Stimulated activated memory B cell treated with anti-CD40 and anti-IgM and Interleukin-4, amounts not matched to agents 10 μg/mL and 1 μg/mL and 100 μg/mL, for 72 hours (primary cell): ENCODE results near the gene TOR4A.

Source experiments
- ATAC-seq: fragments of 150-1000 bp; cut with Tn5 transposase; 2 replicates; pipeline ENCODE4 v1.10.0; 2021
- H3K27ac Mint-ChIP-seq: one replicate; pipeline ENCODE4 v1.8.0; 2022; ENCODE audit warnings: mild to moderate bottlenecking, mixed read lengths
- H3K27me3 Mint-ChIP-seq: one replicate; pipeline ENCODE4 v1.8.0; 2022; ENCODE audit warnings: mixed read lengths
- H3K36me3 Mint-ChIP-seq: one replicate; pipeline ENCODE4 v1.8.0; 2022; ENCODE audit warnings: mixed read lengths
- H3K4me1 Mint-ChIP-seq: one replicate; pipeline ENCODE4 v1.8.0; 2022; ENCODE audit warnings: mixed read lengths
- H3K4me3 Mint-ChIP-seq: one replicate; pipeline ENCODE4 v1.8.0; 2022; ENCODE audit warnings: mild to moderate bottlenecking, moderate library complexity, mixed read lengths
- H3K9me3 Mint-ChIP-seq: one replicate; pipeline ENCODE4 v1.8.0; 2022; ENCODE audit warnings: mixed read lengths

The TOR4A gene

GRCh38 chr9:137286975-137287383 is 9.5 kb downstream of the TOR4A start:
- peak overlapping the region; percentile 15 for H3K4me3 Mint-ChIP-seq
- peaks cover 3% of the 10 kb centered on the region for H3K9me3 Mint-ChIP-seq
- no peaks in the 10 kb centered on the region for H3K27me3 Mint-ChIP-seq
- ATAC-seq = peak; percentile 42
- H3K4me1 Mint-ChIP-seq = peaks cover 26% of the 10 kb centered on the region
- H3K27ac Mint-ChIP-seq = peak overlapping the region; percentile 89
- no peaks in the 10 kb centered on the region for H3K36me3 Mint-ChIP-seq

GRCh38 chr9:137293094-137293481 is 15.6 kb downstream of the TOR4A start:
- Mint-ChIP-seq H3K27ac (no peak overlapping the region), H3K4me1 (peaks cover 12% of the 10 kb centered on the region), H3K4me3 (no peak overlapping the region), H3K36me3 (no peaks in the 10 kb centered on the region), H3K9me3 (no peaks in the 10 kb centered on the region), H3K27me3 (peaks cover 43% of the 10 kb centered on the region)
- no peak for ATAC-seq

- Mint-ChIP-seq H3K36me3 (no peaks in the 10 kb centered on the region), H3K27me3 (peaks cover 48% of the 10 kb centered on the region), H3K4me3 (no peak overlapping the region), H3K4me1 (peaks cover 12% of the 10 kb centered on the region), H3K9me3 (no peaks in the 10 kb centered on the region), H3K27ac (no peak overlapping the region)
- no peak for ATAC-seq
These were observed 16.1 kb downstream of the TOR4A start for GRCh38 chr9:137293482-137294090.

GRCh38 chr9:137294091-137294680 is 16.7 kb downstream of the TOR4A start:
- peak; percentile 64 for ATAC-seq
- Mint-ChIP-seq H3K4me3 (peak overlapping the region; percentile 46), H3K9me3 (no peaks in the 10 kb centered on the region), H3K27ac (no peak overlapping the region), H3K4me1 (peaks cover 12% of the 10 kb centered on the region), H3K36me3 (no peaks in the 10 kb centered on the region), H3K27me3 (peaks cover 54% of the 10 kb centered on the region)

GRCh38 chr9:137294681-137295237 is 17.2 kb downstream of the TOR4A start:
- Mint-ChIP-seq H3K4me3 (peak overlapping the region; percentile 46), H3K9me3 (no peaks in the 10 kb centered on the region), H3K27ac (no peak overlapping the region), H3K4me1 (peaks cover 12% of the 10 kb centered on the region), H3K36me3 (no peaks in the 10 kb centered on the region), H3K27me3 (peaks cover 59% of the 10 kb centered on the region)
- no peak for ATAC-seq

GRCh38 chr9:137295238-137295811 is 17.8 kb downstream of the TOR4A start:
- H3K27me3 Mint-ChIP-seq = peaks cover 65% of the 10 kb centered on the region
- no peak overlapping the region for H3K27ac Mint-ChIP-seq
- no peaks in the 10 kb centered on the region for H3K9me3 Mint-ChIP-seq
- H3K36me3 Mint-ChIP-seq = no peaks in the 10 kb centered on the region
- peaks cover 12% of the 10 kb centered on the region for H3K4me1 Mint-ChIP-seq
- peak; percentile 85 for ATAC-seq
- no peak overlapping the region for H3K4me3 Mint-ChIP-seq

GRCh38 chr9:137295849-137296669 is 18.5 kb downstream of the TOR4A start:
- Mint-ChIP-seq H3K36me3 (no peaks in the 10 kb centered on the region), H3K9me3 (no peaks in the 10 kb centered on the region), H3K27ac (no peak overlapping the region), H3K4me3 (peak overlapping the region; percentile 62), H3K4me1 (peaks cover 12% of the 10 kb centered on the region), H3K27me3 (peaks cover 72% of the 10 kb centered on the region)
- peak; percentile 14 for ATAC-seq

GRCh38 chr9:137296670-137297664 is 19.4 kb downstream of the TOR4A start:
- H3K36me3 Mint-ChIP-seq = no peaks in the 10 kb centered on the region
- H3K4me1 Mint-ChIP-seq = peaks cover 12% of the 10 kb centered on the region
- no peaks in the 10 kb centered on the region for H3K9me3 Mint-ChIP-seq
- H3K27ac Mint-ChIP-seq = no peak overlapping the region
- no peak for ATAC-seq
- H3K27me3 Mint-ChIP-seq = peaks cover 73% of the 10 kb centered on the region
- peak overlapping the region; percentile 62 for H3K4me3 Mint-ChIP-seq

- Mint-ChIP-seq H3K9me3 (no peaks in the 10 kb centered on the region), H3K4me3 (no peak overlapping the region), H3K27ac (no peak overlapping the region), H3K4me1 (peaks cover 12% of the 10 kb centered on the region), H3K36me3 (no peaks in the 10 kb centered on the region), H3K27me3 (peaks cover 71% of the 10 kb centered on the region)
- no peak for ATAC-seq
These were observed 20.4 kb downstream of the TOR4A start for GRCh38 chr9:137297966-137298365.

- no peaks in the 10 kb centered on the region for H3K36me3 Mint-ChIP-seq
- peaks cover 70% of the 10 kb centered on the region for H3K27me3 Mint-ChIP-seq
- H3K4me3 Mint-ChIP-seq = no peak overlapping the region
These were observed 21.1 kb downstream of the TOR4A start for GRCh38 chr9:137298401-137299202.

GRCh38 chr9:137299203-137299565 is 21.7 kb downstream of the TOR4A start:
- Mint-ChIP-seq H3K27me3 (peaks cover 67% of the 10 kb centered on the region), H3K4me1 (peaks cover 12% of the 10 kb centered on the region), H3K27ac (no peak overlapping the region), H3K4me3 (no peak overlapping the region), H3K36me3 (no peaks in the 10 kb centered on the region), H3K9me3 (no peaks in the 10 kb centered on the region)
- no peak for ATAC-seq

More at GRCh38 chr9:137298401-137299202, 21.1 kb downstream of the TOR4A start:
- Mint-ChIP-seq H3K9me3 (no peaks in the 10 kb centered on the region), H3K27ac (no peak overlapping the region), H3K4me1 (peaks cover 12% of the 10 kb centered on the region)
- no peak for ATAC-seq

- Mint-ChIP-seq H3K9me3 (no peaks in the 10 kb centered on the region), H3K27me3 (peaks cover 63% of the 10 kb centered on the region), H3K36me3 (no peaks in the 10 kb centered on the region), H3K4me1 (peaks cover 17% of the 10 kb centered on the region), H3K4me3 (no peak overlapping the region), H3K27ac (no peak overlapping the region)
- ATAC-seq = no peak
These were observed 22.4 kb downstream of the TOR4A start for GRCh38 chr9:137299938-137300337.

GRCh38 chr9:137300567-137301080 is 23.1 kb downstream of the TOR4A start:
- no peak for ATAC-seq
- Mint-ChIP-seq H3K36me3 (no peaks in the 10 kb centered on the region), H3K27me3 (peaks cover 68% of the 10 kb centered on the region), H3K9me3 (no peaks in the 10 kb centered on the region), H3K4me3 (peak overlapping the region; percentile 61), H3K27ac (no peak overlapping the region), H3K4me1 (peaks cover 24% of the 10 kb centered on the region)
